Stomach (tissue), 9 donors: ENCODE data around the gene LAG3. TPM values are rescaled to one million over a fixed set of nuclear protein-coding genes. Genes with fewer than 3 reads are reported as not detected.

Experiments
- DNase-seq, 2 donors: peaks; one replicate each; pipeline versions ENCODE4 v3.0.0 to v3.0.0-alpha.2; 2013 to 2019
- H3K27ac ChIP-seq, 5 donors: fragments of 200-600 bp in 4 of 5; sonication (generic) in 4 of 5; one replicate each; pipeline ENCODE4 v1.5.1; 2013 to 2019; ENCODE audit warnings: mild to moderate bottlenecking in 1 of 5, moderate library complexity in 1 of 5
- H3K27me3 ChIP-seq, 3 donors: fragments of 200-600 bp; sonication (generic); one replicate each; pipeline ENCODE4 v1.5.1; 2017 to 2019; ENCODE audit warnings: mixed run types in 1 of 3
- H3K36me3 ChIP-seq, 4 donors: fragments of 200-600 bp; sonication (generic); 1 replicate in 3 of 4; 2 replicates in 1 of 4; pipeline ENCODE4 v1.5.1; 2016 to 2019
- H3K4me1 ChIP-seq, 4 donors: fragments of 200-600 bp; sonication (generic); one replicate each; pipeline ENCODE4 v1.5.1; 2016 to 2019
- H3K4me3 ChIP-seq, 4 donors: fragments of 200-600 bp; sonication (generic) in 3 of 4; one replicate each; pipeline ENCODE4 v1.5.1; 2016 to 2019; ENCODE audit warnings: mild to moderate bottlenecking in 1 of 4
- H3K9me3 ChIP-seq, 4 donors: fragments of 200-600 bp; sonication (generic); one replicate each; pipeline ENCODE4 v1.5.1; 2016 to 2019
- CTCF ChIP-seq, 7 experiments: fragments of 450-650 bp in 4 of 7; fragments of 200-600 bp in 3 of 7; sonication (generic) in 3 of 7; IDR thresholded peaks; one replicate each; pipeline ENCODE4 v1.5.1; 2016 to 2019; ENCODE audit warnings: antibody characterized with exemption in 7 of 7, control low read depth in 2 of 7, mild to moderate bottlenecking in 1 of 7
- EP300 ChIP-seq: sonication (generic); formaldehyde crosslinking; IDR thresholded peaks from one replicate; pipeline ENCODE4 v1.6.1; 2017; ENCODE audit warnings: antibody characterized with exemption
- POLR2A ChIP-seq, 4 donors: fragments of 450-650 bp; IDR thresholded peaks; one replicate each; pipeline ENCODE4 v1.6.1; 2016; ENCODE audit warnings: antibody characterized with exemption in 4 of 4, control low read depth in 2 of 4, mild to moderate bottlenecking in 1 of 4, moderate library complexity in 1 of 4
- POLR2AphosphoS5 ChIP-seq, 3 donors: sonication (generic); formaldehyde crosslinking; IDR thresholded peaks; one replicate each; pipeline ENCODE4 v1.6.1; 2016; ENCODE audit warnings: antibody characterized with exemption in 3 of 3
- WGBS, 5 donors: extraction: QIAGEN DNeasy Blood & Tissue Kit in 3 of 5; methylation state at CpG; one replicate each; pipeline versions ENCODE4 v1.1.5 to v1.1.7; 2013 to 2018; 5-methylcytosine and 5-hydroxymethylcytosine counted together
- intact Hi-C: fragments of 100-400 bp; cut with DNase I; formaldehyde crosslinking; loops from one replicate; pipeline ENCODE4 v1.15.1; 2023; ENCODE audit warnings: low total_unique reads
- polyA plus RNA-seq, 3 donors: library from polyadenylated mRNA; stranded (reverse); fragments of 200-250 nt; gene quantifications; one replicate each; pipeline ENCODE4 v1.2.3, GENCODE V29; 2013
- total RNA-seq, 5 donors: library from RNA; depleted of rRNA; stranded (reverse); fragments of >200 nt; gene quantifications; one replicate each; pipeline versions ENCODE4 v1.1.0 to v1.2.3, GENCODE V29; 2014 to 2016
- donor health status: healthy with polysubstance abuse.
- donor health status: Bipolar disorder and iron deficiency.
- donor health status: healthy.

LAG3 gene
- total and polyA plus RNA-seq, 8 donors, result 0.25 to 2.3 (median 1.4) TPM; not detected in 3

GRCh38 chr12:6766651-6767349 is 5.5 kb upstream of the LAG3 start:
- Histone ChIP-seq H3K27me3 (no peaks in the 10 kb centered on the region), H3K27ac (peak overlapping the region; percentile 85 to 96 (median 91)), H3K4me1 (peaks cover 57 to 81% (median 74%) of the 10 kb centered on the region in 4 donors), H3K9me3 (no peaks in the 10 kb centered on the region), H3K4me3 (peak overlapping the region; percentile 63 to 78 (median 78)), H3K36me3 (peaks cover 12 to 23% (median 19%) of the 10 kb centered on the region in 4 donors)
- WGBS, 5 donors, result 0 to 2% (median 1%) methylated on average over 54 to 83 of the region's 88 CpGs
- peak; percentile 79 to 95 for DNase-seq
- intact Hi-C loops, result no loop called here
- TF ChIP-seq POLR2A (IDR thresholded peaks at IDR 0.05) (no peak), CTCF (IDR thresholded peaks at IDR 0.05) (peak in 5 of 7 experiments; percentile 13 to 89 (median 64)), POLR2AphosphoS5 (IDR thresholded peaks at IDR 0.05) (peak; percentile 15 to 55 (median 52))

- Histone ChIP-seq H3K4me1 (peaks cover 57 to 89% (median 82%) of the 10 kb centered on the region in 4 donors), H3K36me3 (peaks cover 12 to 23% (median 19%) of the 10 kb centered on the region in 4 donors), H3K4me3 (peak overlapping the region; percentile 63 to 78 (median 78)), H3K27ac (peak overlapping the region; percentile 85 to 96 (median 91)), H3K9me3 (no peaks in the 10 kb centered on the region), H3K27me3 (peaks cover 0 to 7% (median 0%) of the 10 kb centered on the region in 3 donors)
- intact Hi-C loops, result no loop called here
- 20 to 31% (median 25%) methylated on average over 36 to 44 of the region's 44 CpGs for WGBS, 5 donors
- TF ChIP-seq EP300, result no peak
- DNase-seq, result peak in 1 of 2 donors; percentile 57
Measured at GRCh38 chr12:6767353-6768319, 4.7 kb upstream of the LAG3 start.

DNA sequence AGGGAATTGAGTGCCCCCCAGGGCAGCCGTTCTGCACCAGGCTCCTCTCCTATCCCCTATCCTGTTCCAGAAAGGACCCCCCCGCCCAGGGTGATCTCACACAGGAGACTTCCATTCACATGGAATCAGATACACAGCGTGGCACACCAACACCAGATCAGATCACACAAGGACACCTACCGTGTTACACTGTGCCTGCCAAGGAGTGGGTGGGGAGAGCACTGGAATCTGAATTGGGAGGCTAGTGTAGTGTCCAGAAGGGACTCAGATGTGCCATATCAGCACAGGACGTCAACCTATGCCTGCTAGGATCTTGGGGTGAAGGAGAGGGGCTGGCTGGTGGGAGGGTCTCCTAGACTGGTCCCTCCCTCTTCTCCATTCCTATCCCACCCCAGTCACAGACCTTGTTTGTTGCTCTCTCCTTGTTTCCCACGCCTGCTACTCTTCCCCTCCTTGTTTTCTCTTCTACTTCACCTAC is 3.8 kb upstream of the LAG3 start:
- DNase-seq, result peak in 1 of 2 donors; percentile 40
- no peaks in the 10 kb centered on the region for H3K9me3 ChIP-seq
- peaks cover 12 to 23% (median 19%) of the 10 kb centered on the region in 4 donors for H3K36me3 ChIP-seq
- peaks cover 0 to 16% (median 5%) of the 10 kb centered on the region in 3 donors for H3K27me3 ChIP-seq
- H3K4me1 ChIP-seq, result peaks cover 54 to 92% (median 85%) of the 10 kb centered on the region in 4 donors
- TF ChIP-seq CTCF (IDR thresholded peaks at IDR 0.05) (no peak), POLR2A (IDR thresholded peaks at IDR 0.05) (no peak), EP300 (no peak), POLR2AphosphoS5 (IDR thresholded peaks at IDR 0.05) (no peak)
- peak overlapping the region in 4 of 5 donors; percentile 85 to 96 (median 94) for H3K27ac ChIP-seq
- intact Hi-C loops, result no loop called here
- WGBS, 5 donors, result 47 to 56% (median 53%) methylated on average over 6 of the region's 6 CpGs
- H3K4me3 ChIP-seq, result peak overlapping the region; percentile 63 to 78 (median 78)

- peak overlapping the region in 3 of 5 donors; percentile 91 to 96 (median 96) for H3K27ac ChIP-seq
- peaks cover 12 to 23% (median 19%) of the 10 kb centered on the region in 4 donors for H3K36me3 ChIP-seq
- H3K9me3 ChIP-seq, result no peaks in the 10 kb centered on the region
- WGBS, 5 donors, result 46 to 61% (median 61%) methylated on average over 6 of the region's 6 CpGs
- no peak for TF ChIP-seq CTCF (IDR thresholded peaks at IDR 0.05)
- no peak for TF ChIP-seq POLR2A (IDR thresholded peaks at IDR 0.05)
- no peak for TF ChIP-seq EP300
- TF ChIP-seq POLR2AphosphoS5 (IDR thresholded peaks at IDR 0.05), result no peak
- peaks cover 0 to 21% (median 10%) of the 10 kb centered on the region in 3 donors for H3K27me3 ChIP-seq
- H3K4me3 ChIP-seq, result peak overlapping the region; percentile 63 to 78 (median 78)
- H3K4me1 ChIP-seq, result peaks cover 54 to 92% (median 85%) of the 10 kb centered on the region in 4 donors
- peak in 1 of 2 donors; percentile 83 for DNase-seq
- intact Hi-C loops, result no loop called here
Measured at GRCh38 chr12:6768990-6769389, 3.3 kb upstream of the LAG3 start.
